ENCODE measurements around the gene ZNF765.
"Not testable (repeated sequence)": the region's sequence is repeated elsewhere in the genome, so short reads cannot be mapped to it uniquely, and the experiment has no call there.

Gene ZNF765

DNA sequence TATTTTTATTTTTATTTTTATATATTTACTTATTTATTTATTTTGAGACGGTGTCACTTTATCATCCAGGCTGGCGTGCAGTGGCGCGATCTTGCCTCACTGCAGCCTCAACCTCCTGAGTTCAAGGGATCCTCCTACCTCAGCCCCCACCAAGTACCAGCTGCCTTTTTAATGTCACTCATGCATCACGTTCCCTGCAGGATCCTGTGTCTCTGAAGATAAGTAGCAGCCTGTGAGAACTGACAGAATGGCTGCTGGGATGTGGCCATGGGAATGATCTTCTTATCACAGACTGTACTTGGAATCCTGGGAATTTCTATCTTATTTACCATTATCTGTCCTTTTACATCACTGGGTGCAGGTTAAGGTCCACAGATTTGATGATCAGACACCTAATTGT, 27.6 kb downstream of the ZNF765 start:
- DNase-seq (ENCODE audit: low read depth), result no peak

DNA sequence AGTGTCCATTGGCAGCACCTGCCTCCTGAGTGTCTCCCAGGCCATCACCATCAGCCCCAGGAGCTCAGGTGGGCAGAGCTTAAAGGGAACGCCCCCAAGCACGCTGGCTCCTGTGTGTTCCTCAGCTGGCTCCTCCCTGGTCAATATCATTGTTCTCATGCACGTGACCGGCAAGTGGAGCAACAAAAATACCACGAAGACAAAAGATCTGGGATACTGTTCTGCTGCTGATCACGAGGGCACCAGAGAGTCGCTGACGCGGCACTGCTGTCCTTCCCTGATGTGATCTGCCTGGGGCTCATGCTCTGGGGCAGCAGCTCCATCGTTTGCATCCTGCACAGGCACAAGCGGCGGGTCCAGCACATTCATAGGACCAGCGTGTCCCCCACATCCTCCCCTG, 28.1 kb downstream of the ZNF765 start:
- DNase-seq (ENCODE audit: low read depth), result not testable (repeated sequence)

DNA sequence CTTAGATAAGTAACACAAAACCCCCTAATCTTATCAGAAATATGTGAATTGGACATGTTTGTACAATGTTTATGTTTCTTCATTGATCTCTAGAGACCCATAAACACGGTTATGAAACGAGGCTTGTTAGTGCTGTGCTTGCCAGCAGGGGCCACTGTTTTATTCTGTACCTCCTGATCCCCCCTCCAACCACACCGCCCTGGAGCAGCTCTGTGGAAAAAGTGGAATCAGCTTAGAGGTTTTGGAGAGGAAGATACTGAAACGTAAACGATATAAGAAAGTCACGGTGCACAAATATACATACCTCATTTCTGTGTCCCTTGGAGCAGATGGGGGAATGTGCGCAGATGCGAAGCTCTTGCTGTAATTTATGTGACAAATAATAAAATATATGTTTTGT, 28.7 kb downstream of the ZNF765 start:
- DNase-seq (ENCODE audit: low read depth), result not testable (repeated sequence)

GRCh38 chr19:53424968-53425597, 30.1 kb downstream of the ZNF765 start:
- DNase-seq (ENCODE audit: low read depth), result peak; percentile 24

- peak; percentile 44 for DNase-seq (ENCODE audit: low read depth)
Observed at GRCh38 chr19:53431399-53432087, 36.6 kb downstream of the ZNF765 start, which contains the start of gene ZNF761. Gene ZNF761 (plus strand): TSS chr19:53431984. CDS start chr19:53447269, 15,285 bp downstream.

GRCh38 chr19:53432088-53432661, 37.2 kb downstream of the ZNF765 start:
- DNase-seq (ENCODE audit: low read depth), result no peak

GRCh38 chr19:53443809-53444208, 48.9 kb downstream of the ZNF765 start:
- DNase-seq (ENCODE audit: low read depth), result not testable (repeated sequence)

DNA sequence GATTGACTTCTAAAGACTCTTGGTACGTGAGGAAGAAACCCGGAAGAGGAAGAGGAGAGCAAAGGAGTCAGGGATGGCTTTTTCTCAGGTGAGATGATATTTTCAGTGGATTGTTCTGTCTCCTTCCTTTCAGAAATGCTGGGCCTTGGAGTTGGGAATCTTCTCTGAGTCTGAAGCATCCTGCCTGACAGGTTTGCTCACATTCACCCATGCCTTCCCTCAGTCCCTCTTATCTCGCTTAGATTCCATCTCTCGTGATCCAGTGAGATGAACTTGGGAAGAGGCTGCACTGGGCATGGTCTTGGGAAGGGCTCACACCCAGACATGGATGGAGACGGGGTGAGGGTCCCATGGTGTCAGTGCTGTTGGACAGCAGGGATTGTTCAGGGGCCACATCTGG, 52.2 kb downstream of the ZNF765 start:
- not testable (repeated sequence) for DNase-seq (ENCODE audit: low read depth)

GRCh38 chr19:53455828-53456227, 60.9 kb downstream of the ZNF765 start:
- no peak for DNase-seq (ENCODE audit: low read depth)

- not testable (repeated sequence) for DNase-seq (ENCODE audit: low read depth)
Observed at GRCh38 chr19:53460131-53460721, 65.3 kb downstream of the ZNF765 start.

GRCh38 chr19:53461866-53462265, 66.9 kb downstream of the ZNF765 start:
- no peak for DNase-seq (ENCODE audit: low read depth)

DNA sequence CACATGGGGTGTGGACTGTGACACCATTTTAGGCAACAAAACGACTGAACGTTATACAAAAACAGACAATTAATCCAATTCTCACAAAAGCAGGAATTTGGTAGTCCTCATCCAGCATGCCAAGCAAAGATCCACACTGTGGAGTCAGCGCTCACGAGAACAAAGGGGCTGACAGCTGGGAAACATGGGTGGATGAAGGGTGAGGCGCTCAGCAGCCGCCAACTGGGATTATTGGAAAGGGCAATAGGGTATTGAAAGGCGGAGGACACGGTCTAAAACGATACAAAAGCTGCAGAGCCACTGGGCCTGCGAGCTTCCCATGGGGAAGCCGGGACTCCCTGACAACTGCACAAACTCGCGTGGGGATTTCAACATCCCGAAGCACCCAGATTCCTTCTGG, 67.9 kb downstream of the ZNF765 start:
- no peak for DNase-seq (ENCODE audit: low read depth)

DNA sequence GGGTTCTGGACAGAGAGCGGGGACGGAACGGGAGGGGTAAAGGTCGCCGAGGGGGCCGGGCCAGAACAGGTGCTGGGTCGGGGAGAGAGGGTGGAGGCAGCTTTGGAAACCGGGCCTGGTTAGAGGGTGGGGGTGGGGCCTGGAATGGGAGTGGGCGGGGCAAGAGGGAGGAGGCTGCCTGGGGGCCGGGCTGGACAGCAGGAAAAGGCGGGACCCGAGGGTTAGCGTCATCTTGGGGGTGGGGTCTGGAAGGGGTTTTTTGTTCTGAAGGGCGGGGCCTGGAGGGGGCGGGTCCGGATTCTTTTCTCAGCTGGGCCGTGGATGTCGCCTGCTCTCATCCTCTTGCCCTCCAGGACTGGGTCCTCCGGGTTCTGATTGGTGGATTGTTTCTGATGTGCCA, 68.3 kb downstream of the ZNF765 start:
- DNase-seq (ENCODE audit: low read depth), result no peak

DNA sequence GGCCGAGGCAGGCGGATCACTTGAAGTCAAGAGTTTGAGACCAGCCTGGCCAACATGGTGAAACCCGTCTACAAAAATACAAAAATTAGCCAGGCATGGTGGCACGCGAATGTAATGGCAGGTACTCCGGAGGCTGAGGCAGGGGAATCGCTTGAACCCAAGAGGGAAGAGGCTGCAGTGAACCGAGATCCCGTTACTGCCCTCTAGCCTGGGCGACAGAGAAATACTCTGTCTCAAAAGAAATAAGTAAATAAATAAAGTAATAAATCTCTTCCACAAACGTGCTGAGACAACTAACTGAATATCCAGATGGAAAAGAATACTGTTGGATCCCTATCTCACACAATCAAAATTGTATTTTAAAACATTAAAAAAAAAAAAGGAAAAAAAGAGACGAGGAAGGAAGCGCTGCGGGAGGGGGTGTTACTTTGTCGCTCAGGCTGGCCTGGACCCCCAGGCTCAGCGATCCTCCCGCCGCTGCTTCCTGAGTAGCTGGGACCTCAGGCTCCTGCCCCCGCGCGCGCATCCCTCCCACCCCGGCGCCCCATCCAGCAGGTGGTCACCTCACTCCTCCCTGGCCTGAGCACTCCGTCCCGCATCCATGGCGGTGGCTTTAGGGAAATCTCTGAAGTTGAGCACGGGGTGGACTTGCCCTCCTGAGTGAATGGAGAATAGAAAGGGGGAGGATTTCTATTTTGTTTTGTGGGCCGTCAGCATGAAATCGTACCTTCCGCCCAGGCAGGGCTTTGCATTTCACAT, 72.0 kb downstream of the ZNF765 start:
- no peak for DNase-seq (ENCODE audit: low read depth)

- no peak for DNase-seq (ENCODE audit: low read depth)
Observed at GRCh38 chr19:53467485-53468262, 72.7 kb downstream of the ZNF765 start, which contains the start of gene ZNF813. Gene ZNF813 (plus strand): TSS chr19:53467733. CDS start chr19:53483823, 16,090 bp downstream.

- not testable (repeated sequence) for DNase-seq (ENCODE audit: low read depth)
Observed at GRCh38 chr19:53468628-53469027, 73.7 kb downstream of the ZNF765 start.

DNA sequence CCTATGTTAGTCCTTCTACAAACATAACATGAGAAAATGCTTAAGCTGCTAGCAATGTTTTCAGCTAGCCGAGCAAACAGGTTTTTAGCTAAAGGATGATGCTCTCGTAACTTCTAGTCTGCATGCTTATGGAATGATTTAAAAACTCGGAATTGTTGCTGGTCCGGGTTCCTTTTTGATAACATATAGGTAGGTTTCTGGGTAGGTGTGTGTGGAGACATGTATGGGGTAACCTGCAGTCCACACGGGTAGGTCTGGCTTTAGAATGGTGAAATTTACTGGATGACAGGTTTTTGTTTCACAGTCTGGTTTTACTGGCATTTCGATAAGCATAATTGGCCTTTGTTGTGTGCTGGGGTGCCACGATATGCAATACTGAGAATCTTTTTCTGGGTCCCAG, 77.0 kb downstream of the ZNF765 start:
- no peak for DNase-seq (ENCODE audit: low read depth)

DNA sequence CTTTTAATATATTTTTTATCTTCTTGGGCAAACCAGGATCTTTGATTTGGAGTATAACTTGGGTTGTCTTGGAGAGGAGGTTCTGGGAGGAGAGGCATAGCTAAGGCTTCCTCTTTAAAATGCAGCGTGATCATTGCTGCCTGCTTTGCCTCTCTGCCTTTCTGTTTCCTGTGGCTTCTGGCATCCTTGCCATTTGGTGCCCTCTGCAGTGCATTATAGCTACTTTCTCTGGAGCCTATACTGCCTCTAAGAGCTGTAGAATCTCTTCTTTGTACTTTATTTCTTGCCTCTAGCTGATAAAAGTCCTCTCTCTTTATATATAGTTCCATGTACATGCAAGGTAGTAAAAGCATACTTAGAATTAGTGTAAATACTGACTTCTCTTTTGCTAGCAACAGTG, 79.9 kb downstream of the ZNF765 start:
- DNase-seq (ENCODE audit: low read depth), result not testable (repeated sequence)

- not testable (repeated sequence) for DNase-seq (ENCODE audit: low read depth)
Observed at GRCh38 chr19:53475470-53475869, 80.5 kb downstream of the ZNF765 start.

Measured in non-pigmented ciliary epithelial cell (primary cell).